HG03520 (cell line): ENCODE results near the gene TTC13.

Experiments
- ATAC-seq: cut with Tn5 transposase; IDR thresholded peaks from one replicate; pipeline ENCODE4 v1.9.1; 2021; ENCODE audit warnings: mild to moderate bottlenecking, moderate library complexity; ENCODE audit not compliant: unreplicated experiment

Gene TTC13

GRCh38 chr1:230909974-230910754 is 68.5 kb downstream of the TTC13 start:
- no peak for ATAC-seq

- no peak for ATAC-seq
Measured at GRCh38 chr1:230907472-230908205, 71.0 kb downstream of the TTC13 start.

DNA sequence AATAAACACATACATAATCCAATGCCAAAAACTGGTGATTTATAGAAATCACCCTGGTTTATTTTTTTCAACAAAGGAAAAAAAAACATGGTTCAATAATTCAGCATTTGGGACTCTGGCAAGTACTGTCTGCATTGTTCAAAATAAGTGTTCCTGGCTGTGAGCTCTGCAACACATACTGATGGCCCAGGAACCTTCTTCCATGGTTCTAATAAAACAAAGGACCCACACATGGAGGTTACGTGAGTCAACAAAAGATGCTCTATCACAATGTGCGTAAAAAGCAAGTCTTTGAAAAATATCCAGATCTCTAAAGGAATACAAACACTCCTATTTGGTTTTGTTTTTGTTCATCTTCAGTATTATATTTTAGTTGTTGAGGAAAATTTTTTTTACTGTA is 72.4 kb downstream of the TTC13 start:
- no peak for ATAC-seq

- no peak for ATAC-seq
Measured at GRCh38 chr1:230905733-230906132, 72.9 kb downstream of the TTC13 start.

DNA sequence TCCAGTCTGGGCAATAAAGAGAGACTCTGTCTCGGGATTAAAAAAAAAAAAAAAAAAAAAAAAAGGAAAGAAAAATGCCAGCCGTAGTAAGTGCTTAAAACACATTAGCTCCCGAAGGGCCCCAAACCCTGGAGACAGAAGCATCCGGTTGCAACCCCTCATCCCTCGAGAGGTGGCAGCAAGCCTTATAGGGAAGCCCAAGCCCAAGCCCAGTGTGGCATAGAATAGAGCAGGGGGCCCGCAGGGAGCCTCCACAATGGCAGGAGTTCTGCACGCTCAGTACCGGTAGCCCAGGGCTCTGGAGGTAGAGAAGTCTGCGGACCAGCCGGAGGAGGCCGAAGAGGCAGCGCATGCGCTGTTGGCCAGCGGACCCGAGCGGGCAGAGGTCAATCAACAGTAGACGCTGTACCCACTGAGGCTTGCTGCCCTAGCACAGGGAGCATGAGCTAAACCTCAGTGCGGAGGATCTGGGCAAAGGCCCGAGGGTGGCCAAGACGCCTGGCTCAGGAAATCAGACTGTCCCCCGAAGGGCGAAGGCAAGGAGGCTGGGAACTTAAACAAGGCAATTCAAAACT is 76.2 kb downstream of the TTC13 start:
- no peak for ATAC-seq

DNA sequence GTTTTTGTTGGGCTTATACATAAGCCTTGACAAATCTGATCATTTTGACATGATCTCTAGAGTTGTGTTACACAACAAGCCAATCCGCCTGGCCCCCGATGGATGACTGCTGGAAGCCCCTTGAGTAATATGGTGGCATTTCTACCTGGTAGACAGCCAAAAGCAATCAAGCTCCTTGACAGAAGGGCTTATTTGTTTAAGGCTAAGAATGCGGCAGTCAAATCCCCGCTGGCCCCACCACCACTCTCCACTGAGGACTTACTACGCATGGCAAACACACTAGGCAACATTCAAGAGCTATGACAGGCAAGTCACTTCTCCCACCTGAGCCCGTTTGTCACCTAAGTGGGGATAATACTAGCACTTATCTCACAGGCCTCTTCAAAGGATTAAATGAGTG is 77.0 kb downstream of the TTC13 start:
- ATAC-seq, result no peak

DNA sequence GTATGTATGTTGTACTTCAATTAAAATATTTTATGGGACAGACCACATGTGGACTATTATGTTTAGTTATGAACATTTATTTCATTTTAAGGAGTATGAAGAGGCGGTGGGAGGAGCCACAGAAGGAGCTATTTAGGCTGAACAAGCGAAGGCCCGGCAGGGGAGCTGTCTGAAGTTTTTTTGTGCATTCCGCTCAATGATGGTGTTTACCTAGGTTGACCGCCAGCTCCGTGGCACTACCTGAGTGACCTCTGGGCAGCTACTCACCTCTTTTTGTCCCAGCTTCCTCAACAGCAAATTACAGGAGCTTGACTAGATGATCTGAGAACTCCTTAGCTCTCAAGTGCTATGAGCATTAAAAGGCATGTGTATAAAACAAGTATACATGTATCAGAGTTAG is 77.7 kb downstream of the TTC13 start:
- ATAC-seq, result no peak

- no peak for ATAC-seq
Measured at GRCh38 chr1:230899841-230900251, 78.8 kb downstream of the TTC13 start.

GRCh38 chr1:230898748-230899147 is 79.9 kb downstream of the TTC13 start:
- no peak for ATAC-seq

DNA sequence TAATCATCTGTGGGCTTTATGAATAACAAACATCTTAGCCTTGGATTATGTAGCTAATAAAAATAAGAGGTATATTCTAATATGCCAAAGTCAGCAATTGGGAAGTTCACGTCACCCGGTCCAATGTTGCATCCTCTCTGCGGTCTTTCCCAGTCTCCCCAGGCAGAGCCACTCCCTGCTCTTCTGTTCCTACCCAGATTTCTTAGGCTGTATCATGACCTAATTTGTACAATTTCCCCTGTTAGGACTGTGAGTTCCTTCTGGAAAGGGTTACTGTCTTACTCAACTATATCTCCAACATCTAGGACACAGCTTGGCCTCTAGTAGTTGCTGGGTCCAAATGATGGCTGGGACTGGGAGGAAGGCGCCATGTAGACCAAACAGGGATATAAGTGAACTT is 80.5 kb downstream of the TTC13 start:
- ATAC-seq, result no peak

DNA sequence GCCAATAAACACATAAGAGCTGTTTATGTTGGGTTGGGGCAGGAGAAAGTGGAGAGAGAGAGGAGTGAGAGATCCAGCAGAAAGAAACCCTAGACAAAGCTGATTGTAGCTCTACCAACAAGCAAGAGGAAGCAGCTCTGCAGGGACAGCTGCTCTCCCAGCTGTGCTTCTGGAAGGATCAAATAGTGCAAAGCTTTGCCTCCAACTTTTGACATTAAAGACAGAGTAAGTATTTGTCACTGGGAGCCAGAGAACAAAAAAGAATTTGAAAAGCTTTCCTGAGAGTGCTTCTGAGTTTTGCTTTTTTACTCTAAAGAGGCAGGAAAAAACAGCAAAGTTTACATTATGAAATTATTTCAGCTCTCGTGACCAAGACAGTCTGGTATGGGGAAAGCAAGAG is 81.9 kb downstream of the TTC13 start:
- ATAC-seq, result no peak

DNA sequence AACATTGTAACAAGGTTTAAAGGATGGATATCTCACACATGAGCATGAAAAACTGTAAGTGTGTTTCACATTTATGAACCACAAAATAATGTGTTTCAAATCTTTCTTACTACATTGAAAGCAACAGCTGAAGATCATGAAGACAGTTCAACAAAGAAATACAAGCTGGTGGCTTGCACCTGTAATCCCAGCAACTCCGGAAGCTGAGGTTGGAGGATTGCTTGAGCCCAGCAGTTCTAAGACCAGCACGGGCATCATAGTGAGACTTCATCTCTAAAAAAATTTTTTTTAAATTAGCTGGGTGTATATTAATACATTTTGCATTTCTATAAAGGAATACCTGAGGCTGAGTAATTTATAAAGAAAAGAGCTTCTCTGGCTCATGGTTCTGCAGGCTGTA is 83.2 kb downstream of the TTC13 start:
- no peak for ATAC-seq

DNA sequence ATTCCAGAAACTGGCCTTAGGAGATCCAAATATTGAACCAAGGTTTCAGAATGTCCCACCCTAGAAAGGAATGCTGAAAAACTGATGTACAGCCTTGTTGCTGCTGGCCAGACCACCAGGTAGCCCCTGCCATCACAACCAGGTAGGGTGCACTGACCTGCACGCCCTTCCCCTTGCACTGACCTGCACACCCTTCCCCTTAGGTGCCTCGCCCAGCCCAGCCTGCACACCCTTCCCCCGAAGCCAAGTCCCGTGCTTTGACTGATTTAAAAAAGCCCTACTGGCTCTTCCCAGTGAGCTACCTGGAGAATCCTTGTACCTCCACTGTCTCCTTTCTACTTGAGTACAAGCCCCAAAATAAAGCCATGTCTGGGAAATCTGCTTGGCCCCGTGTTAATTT is 84.0 kb downstream of the TTC13 start:
- ATAC-seq, result no peak

DNA sequence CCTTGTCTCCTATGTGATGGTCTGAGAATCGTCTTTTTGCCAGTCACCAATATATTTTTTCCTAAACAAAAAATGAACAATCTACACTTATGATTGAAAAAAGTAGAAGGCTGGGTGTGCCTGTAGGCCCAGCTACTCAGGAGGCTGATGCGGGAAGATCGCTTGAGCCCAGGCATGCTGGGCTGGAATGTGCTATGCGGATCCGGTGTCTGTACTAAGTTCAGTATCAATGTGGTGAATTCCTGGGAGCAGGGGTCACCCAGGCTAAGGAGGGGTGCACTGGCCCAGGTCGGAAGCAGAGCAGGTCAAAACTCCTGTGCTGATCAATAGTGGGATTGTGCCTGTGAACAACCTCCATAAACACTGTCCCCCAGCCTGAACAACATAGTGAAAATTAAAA is 84.6 kb downstream of the TTC13 start:
- ATAC-seq, result no peak

DNA sequence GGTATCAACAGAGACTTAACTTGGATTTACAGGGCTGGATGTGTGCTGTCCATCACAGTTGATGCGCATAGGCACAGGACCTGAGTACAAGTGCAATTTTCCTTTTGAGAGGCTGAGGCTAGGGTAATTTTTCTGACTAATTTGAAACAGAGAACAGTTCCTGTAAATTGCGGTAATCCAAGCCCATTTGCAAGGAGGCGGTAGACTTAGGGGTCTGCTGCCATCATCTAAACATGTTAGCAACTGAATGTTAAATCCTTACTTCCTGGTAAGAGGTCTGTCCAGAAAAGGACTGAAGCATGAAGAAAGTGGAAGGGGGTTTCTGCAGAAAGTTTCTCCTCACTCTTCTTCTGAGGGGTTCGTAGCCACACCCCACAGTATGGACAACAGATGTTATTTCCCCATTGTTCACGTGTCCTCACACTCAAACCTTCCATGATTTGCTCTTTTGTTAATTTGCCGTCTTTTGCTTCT is 86.6 kb downstream of the TTC13 start:
- peak; percentile 47 for ATAC-seq

DNA sequence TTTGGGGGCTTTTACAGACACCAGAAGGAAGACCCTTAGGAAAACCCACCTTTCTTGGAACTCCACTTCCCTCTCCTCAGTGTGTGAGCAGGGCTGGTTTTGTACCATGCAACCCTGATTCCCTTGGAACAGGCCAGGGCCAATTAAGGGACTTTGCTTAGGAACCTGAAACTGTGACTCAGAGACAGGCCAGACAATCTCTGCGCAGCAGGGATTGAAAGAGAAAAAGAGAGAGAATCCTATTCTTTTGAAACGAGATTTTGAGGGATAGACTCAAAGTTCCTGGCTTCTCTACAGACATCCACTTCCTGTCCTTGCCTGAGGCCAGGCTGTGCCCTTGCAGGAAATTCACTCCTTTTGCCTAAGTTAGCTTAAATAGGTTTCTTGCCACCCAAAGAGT is 87.2 kb downstream of the TTC13 start:
- ATAC-seq, result no peak

DNA sequence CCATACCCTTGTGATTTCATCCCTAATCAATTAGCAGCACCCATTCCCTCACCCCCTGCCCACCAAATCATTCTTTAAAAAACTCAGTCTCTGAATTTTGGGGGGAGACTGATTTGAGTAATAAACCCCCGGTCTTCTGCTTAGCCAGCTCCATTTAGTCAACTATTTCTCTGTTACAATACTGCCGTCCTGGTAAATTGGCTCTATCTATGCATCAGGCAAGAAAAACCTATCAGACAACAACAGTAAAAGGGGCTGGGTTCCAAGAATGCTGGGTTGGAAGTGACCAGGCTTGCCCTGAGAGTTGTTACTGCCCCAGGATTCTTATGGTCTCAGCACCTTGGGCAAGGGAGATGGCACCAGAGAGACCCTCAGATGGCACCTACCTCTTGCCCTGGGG is 94.0 kb downstream of the TTC13 start:
- ATAC-seq, result no peak

- ATAC-seq, result no peak
Measured at GRCh38 chr1:230883967-230884366, 94.7 kb downstream of the TTC13 start.

- no peak for ATAC-seq
Measured at GRCh38 chr1:230879778-230880177, 98.9 kb downstream of the TTC13 start.

DNA sequence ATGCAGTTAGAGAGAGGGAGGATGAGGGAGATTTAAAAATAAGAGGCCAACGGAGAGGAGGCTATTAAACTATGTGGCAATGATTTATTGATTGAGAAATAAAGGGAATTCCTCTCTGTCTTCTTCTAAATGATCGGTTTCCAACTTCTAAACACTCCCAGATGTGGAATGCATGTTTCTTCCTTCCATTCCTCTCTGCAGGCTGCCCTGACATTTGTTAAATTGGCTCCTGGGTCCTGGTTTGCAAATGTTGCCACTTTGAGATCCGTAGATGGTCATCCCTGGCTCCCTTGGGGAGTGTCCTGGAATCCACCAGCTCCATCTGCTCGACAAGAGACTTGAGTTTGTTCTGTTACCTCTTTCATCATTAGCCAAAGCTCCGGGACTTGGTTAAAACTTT is 100.1 kb downstream of the TTC13 start:
- no peak for ATAC-seq

- no peak for ATAC-seq
Measured at GRCh38 chr1:230877924-230878590, 100.6 kb downstream of the TTC13 start.
